Renal pelvis (tissue), 3 donors: ENCODE measurements around the gene IFIT5. TPM values are rescaled to one million over a fixed set of nuclear protein-coding genes. Genes with fewer than 3 reads are reported as not detected.

ENCODE experiments used
- polyA plus RNA-seq, 3 donors: library from polyadenylated mRNA; unstranded; fragments of 120-200 nt; gene quantifications; one replicate each; pipeline ENCODE4 v1.2.1, GENCODE V29; 2013; ENCODE audit not compliant: insufficient read length in 3 of 3

The IFIT5 gene
- polyA plus RNA-seq, 3 donors = 14.4 to 17.4 (median 15.6) TPM

Other genes starting within 250 kb of the IFIT5 start
- gene CH25H, start 207.3 kb upstream of the IFIT5 start, polyA plus RNA-seq = under 1 TPM in 2 of 3 donors, not detected in 1; 0.13 to 0.21 TPM
- gene LIPA, start 162.8 kb upstream of the IFIT5 start, polyA plus RNA-seq = 10 to 100 TPM; 45.4 to 48.2 (median 47.4) TPM
- 1 to 10 TPM; 7.1 to 9.6 (median 8.1) TPM for gene IFIT2, start 112.5 kb upstream of the IFIT5 start, polyA plus RNA-seq
- 10 to 100 TPM; 10.5 to 14.8 (median 11.0) TPM for gene IFIT3, start 86.6 kb upstream of the IFIT5 start, polyA plus RNA-seq
- under 1 TPM in 2 of 3 donors, not detected in 1; 0.04 to 0.09 TPM for gene IFIT1B, start 36.5 kb upstream of the IFIT5 start, polyA plus RNA-seq
- 10 to 100 TPM; 13.1 to 18.1 (median 18.0) TPM for gene IFIT1, start 21.9 kb upstream of the IFIT5 start, polyA plus RNA-seq
- gene SLC16A12, start 121.0 kb downstream of the IFIT5 start, polyA plus RNA-seq = 10 to 100 TPM; 18.7 to 32.1 (median 29.7) TPM
- gene PANK1, start 230.7 kb downstream of the IFIT5 start, polyA plus RNA-seq = 10 to 100 TPM; 44.1 to 46.8 (median 46.5) TPM